Adipocyte (in vitro differentiated cells): ENCODE data around the gene IFITM1.
A peak's percentile ranks its signal among the peaks of the same experiment; 100 is the strongest.

Experiments
- DNase-seq: peaks from one replicate; pipeline ENCODE4 v3.0.0-alpha.2; 2015; ENCODE audit warnings: low read depth
- H3K27me3 ChIP-seq: replicated peaks from 2 replicates; pipeline ENCODE4 v1.7.0; 2013; ENCODE audit warnings: mild to moderate bottlenecking, low read length, moderate library complexity; ENCODE audit not compliant: control insufficient read depth, insufficient read depth
- H3K36me3 ChIP-seq: 2 replicates; pipeline ENCODE4 v1.7.0; 2013; ENCODE audit warnings: low read length, mild to moderate bottlenecking, moderate library complexity; ENCODE audit not compliant: control insufficient read depth, insufficient read depth, severe bottlenecking
- H3K4me1 ChIP-seq: 2 replicates; pipeline ENCODE4 v1.7.0; 2013; ENCODE audit warnings: mild to moderate bottlenecking, low read length, moderate library complexity; ENCODE audit not compliant: control insufficient read depth, insufficient read depth
- H3K4me3 ChIP-seq: 2 replicates; pipeline ENCODE4 v1.7.0; 2013; ENCODE audit warnings: mild to moderate bottlenecking, low read length, moderate library complexity
- H3K9ac ChIP-seq: 2 replicates; pipeline ENCODE4 v1.7.0; 2013; ENCODE audit warnings: mild to moderate bottlenecking, low read length, moderate library complexity
- H3K9me3 ChIP-seq: 2 replicates; pipeline ENCODE4 v1.7.0; 2013; ENCODE audit warnings: mild to moderate bottlenecking, low read length, moderate library complexity; ENCODE audit not compliant: control insufficient read depth

The IFITM1 gene

GRCh38 chr11:351411-351810, 37.6 kb downstream of the IFITM1 start:
- Histone ChIP-seq H3K9me3 (no peaks in the 10 kb centered on the region), H3K36me3 (no peaks in the 10 kb centered on the region), H3K4me3 (no peak overlapping the region), H3K9ac (no peak overlapping the region), H3K27me3 (no peaks in the 10 kb centered on the region), H3K4me1 (peaks cover 36% of the 10 kb centered on the region)
- no peak for DNase-seq

GRCh38 chr11:352456-353031, 38.7 kb downstream of the IFITM1 start:
- Histone ChIP-seq H3K9me3 (no peaks in the 10 kb centered on the region), H3K4me3 (no peak overlapping the region), H3K27me3 (no peaks in the 10 kb centered on the region), H3K4me1 (peaks cover 36% of the 10 kb centered on the region), H3K36me3 (no peaks in the 10 kb centered on the region), H3K9ac (peak overlapping the region; percentile 80)
- DNase-seq, result no peak

GRCh38 chr11:353179-353873, 39.5 kb downstream of the IFITM1 start:
- no peaks in the 10 kb centered on the region for H3K9me3 ChIP-seq
- no peaks in the 10 kb centered on the region for H3K36me3 ChIP-seq
- H3K9ac ChIP-seq, result peak overlapping the region; percentile 80
- peaks cover 36% of the 10 kb centered on the region for H3K4me1 ChIP-seq
- peak; percentile 97 for DNase-seq
- H3K27me3 ChIP-seq, result no peaks in the 10 kb centered on the region
- peak overlapping the region; percentile 41 for H3K4me3 ChIP-seq

GRCh38 chr11:355581-356458, 42.0 kb downstream of the IFITM1 start:
- DNase-seq, result peak; percentile 97
- Histone ChIP-seq H3K9ac (peak overlapping the region; percentile 97), H3K4me3 (peak overlapping the region; percentile 79), H3K4me1 (peaks cover 33% of the 10 kb centered on the region), H3K9me3 (no peaks in the 10 kb centered on the region), H3K27me3 (peaks cover 14% of the 10 kb centered on the region), H3K36me3 (no peaks in the 10 kb centered on the region)

- no peak for DNase-seq
- peaks cover 2% of the 10 kb centered on the region for H3K9me3 ChIP-seq
- H3K4me1 ChIP-seq, result peaks cover 29% of the 10 kb centered on the region
- H3K9ac ChIP-seq, result no peak overlapping the region
- no peak overlapping the region for H3K4me3 ChIP-seq
- H3K27me3 ChIP-seq, result peaks cover 18% of the 10 kb centered on the region
- H3K36me3 ChIP-seq, result no peaks in the 10 kb centered on the region
Measured at GRCh38 chr11:356610-357009, 42.8 kb downstream of the IFITM1 start.

- H3K9me3 ChIP-seq, result peaks cover 4% of the 10 kb centered on the region
- H3K9ac ChIP-seq, result no peak overlapping the region
- DNase-seq, result no peak
- no peak overlapping the region for H3K4me3 ChIP-seq
- peaks cover 19% of the 10 kb centered on the region for H3K27me3 ChIP-seq
- peaks cover 29% of the 10 kb centered on the region for H3K4me1 ChIP-seq
- no peaks in the 10 kb centered on the region for H3K36me3 ChIP-seq
Measured at GRCh38 chr11:357582-357981, 43.7 kb downstream of the IFITM1 start.

GRCh38 chr11:358129-358800, 44.4 kb downstream of the IFITM1 start:
- Histone ChIP-seq H3K4me1 (peaks cover 22% of the 10 kb centered on the region), H3K27me3 (peaks cover 22% of the 10 kb centered on the region), H3K9ac (no peak overlapping the region), H3K4me3 (no peak overlapping the region), H3K36me3 (no peaks in the 10 kb centered on the region), H3K9me3 (peaks cover 4% of the 10 kb centered on the region)
- DNase-seq, result no peak

- Histone ChIP-seq H3K9me3 (peaks cover 4% of the 10 kb centered on the region), H3K4me1 (peaks cover 13% of the 10 kb centered on the region), H3K9ac (no peak overlapping the region), H3K27me3 (peaks cover 26% of the 10 kb centered on the region), H3K36me3 (no peaks in the 10 kb centered on the region), H3K4me3 (no peak overlapping the region)
- DNase-seq, result no peak
Measured at GRCh38 chr11:359181-359714, 45.4 kb downstream of the IFITM1 start.

- H3K4me1 ChIP-seq, result peaks cover 2% of the 10 kb centered on the region
- no peaks in the 10 kb centered on the region for H3K36me3 ChIP-seq
- no peak for DNase-seq
- H3K4me3 ChIP-seq, result no peak overlapping the region
- H3K9ac ChIP-seq, result no peak overlapping the region
- peaks cover 4% of the 10 kb centered on the region for H3K9me3 ChIP-seq
- peaks cover 33% of the 10 kb centered on the region for H3K27me3 ChIP-seq
Measured at GRCh38 chr11:360326-361280, 46.8 kb downstream of the IFITM1 start.
